GM12865 (cell line): Measurements from ENCODE around the gene ERG.

Experiments used
- DNase-seq: peaks from one replicate; pipeline ENCODE4 v3.0.0; 2010; ENCODE audit warnings: low read depth
- H3K4me3 ChIP-seq: 2 replicates; pipeline ENCODE4 v1.5.1; 2011; ENCODE audit warnings: mild to moderate bottlenecking, low read depth, low read length, control low read depth
- TF ChIP-seq, protein P1 (sequence below): IDR thresholded peaks from 2 replicates; pipeline ENCODE4 v1.5.1; 2011; ENCODE audit warnings: low read length, control low read depth, low read depth, inconsistent platforms; ENCODE audit not compliant: insufficient read depth; ENCODE audit errors: missing control alignments

The ERG gene, protein sequence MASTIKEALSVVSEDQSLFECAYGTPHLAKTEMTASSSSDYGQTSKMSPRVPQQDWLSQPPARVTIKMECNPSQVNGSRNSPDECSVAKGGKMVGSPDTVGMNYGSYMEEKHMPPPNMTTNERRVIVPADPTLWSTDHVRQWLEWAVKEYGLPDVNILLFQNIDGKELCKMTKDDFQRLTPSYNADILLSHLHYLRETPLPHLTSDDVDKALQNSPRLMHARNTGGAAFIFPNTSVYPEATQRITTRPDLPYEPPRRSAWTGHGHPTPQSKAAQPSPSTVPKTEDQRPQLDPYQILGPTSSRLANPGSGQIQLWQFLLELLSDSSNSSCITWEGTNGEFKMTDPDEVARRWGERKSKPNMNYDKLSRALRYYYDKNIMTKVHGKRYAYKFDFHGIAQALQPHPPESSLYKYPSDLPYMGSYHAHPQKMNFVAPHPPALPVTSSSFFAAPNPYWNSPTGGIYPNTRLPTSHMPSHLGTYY

DNA sequence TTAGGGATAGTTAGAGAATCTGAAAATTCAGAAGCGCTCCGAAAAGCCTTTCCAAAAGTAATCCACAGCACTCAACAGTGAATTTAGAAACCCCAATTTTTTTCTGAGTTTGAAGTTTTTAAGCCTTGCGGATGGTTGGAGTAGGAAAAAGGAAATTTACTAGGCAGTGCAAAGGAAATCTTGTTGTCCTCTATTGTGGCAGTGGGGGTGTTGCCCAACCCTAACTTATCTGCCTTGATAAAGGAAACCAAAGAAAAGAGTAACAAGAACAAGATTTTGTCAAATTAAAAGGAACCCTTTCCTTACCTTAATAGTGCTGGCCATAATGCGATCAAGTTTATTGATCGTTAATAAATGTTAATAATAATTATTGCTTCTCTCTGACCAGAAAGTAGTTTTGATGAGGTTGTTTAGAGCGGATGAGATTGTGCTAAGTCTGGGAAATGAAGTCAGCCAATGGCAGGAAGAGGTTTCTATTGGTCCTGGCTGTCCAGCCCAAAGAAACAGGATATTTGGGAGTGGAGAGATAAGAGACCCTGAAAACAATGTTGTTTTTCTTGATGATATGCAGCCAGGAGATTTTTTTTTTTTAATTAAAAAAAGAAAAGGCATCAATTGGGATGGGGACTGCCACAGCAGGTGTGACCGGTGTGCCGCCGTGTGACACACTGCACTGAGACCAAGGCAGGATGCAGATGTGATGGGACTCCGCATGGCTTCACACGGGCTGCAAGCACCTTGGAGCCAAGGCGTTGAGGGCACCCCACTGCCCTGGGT is at the start of gene ERG:
Gene ERG, minus strand, starts transcription at position 421 of the 777 bp plus-strand sequence. Its CDS starts 97 bp downstream, at position 324.
- TF ChIP-seq, protein P1, sequence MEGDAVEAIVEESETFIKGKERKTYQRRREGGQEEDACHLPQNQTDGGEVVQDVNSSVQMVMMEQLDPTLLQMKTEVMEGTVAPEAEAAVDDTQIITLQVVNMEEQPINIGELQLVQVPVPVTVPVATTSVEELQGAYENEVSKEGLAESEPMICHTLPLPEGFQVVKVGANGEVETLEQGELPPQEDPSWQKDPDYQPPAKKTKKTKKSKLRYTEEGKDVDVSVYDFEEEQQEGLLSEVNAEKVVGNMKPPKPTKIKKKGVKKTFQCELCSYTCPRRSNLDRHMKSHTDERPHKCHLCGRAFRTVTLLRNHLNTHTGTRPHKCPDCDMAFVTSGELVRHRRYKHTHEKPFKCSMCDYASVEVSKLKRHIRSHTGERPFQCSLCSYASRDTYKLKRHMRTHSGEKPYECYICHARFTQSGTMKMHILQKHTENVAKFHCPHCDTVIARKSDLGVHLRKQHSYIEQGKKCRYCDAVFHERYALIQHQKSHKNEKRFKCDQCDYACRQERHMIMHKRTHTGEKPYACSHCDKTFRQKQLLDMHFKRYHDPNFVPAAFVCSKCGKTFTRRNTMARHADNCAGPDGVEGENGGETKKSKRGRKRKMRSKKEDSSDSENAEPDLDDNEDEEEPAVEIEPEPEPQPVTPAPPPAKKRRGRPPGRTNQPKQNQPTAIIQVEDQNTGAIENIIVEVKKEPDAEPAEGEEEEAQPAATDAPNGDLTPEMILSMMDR = no peak
- H3K4me3 ChIP-seq = no peak within 1 kb of the TSS
- DNase-seq = no peak

GRCh38 chr21:38544661-38545060 is 46.4 kb upstream of the ERG start:
- no peak for DNase-seq
- TF ChIP-seq, protein P1 = no peak
- no peak overlapping the region for H3K4me3 ChIP-seq

GRCh38 chr21:38542263-38542662 is 44.0 kb upstream of the ERG start:
- no peak for DNase-seq
- TF ChIP-seq, protein P1 = no peak
- H3K4me3 ChIP-seq = no peak overlapping the region

- DNase-seq = no peak
- TF ChIP-seq, protein P1 = no peak
- H3K4me3 ChIP-seq = no peak overlapping the region
Observed at GRCh38 chr21:38538353-38538752, 40.1 kb upstream of the ERG start.

- TF ChIP-seq, protein P1 = no peak
- no peak for DNase-seq
- no peak overlapping the region for H3K4me3 ChIP-seq
Observed at GRCh38 chr21:38534591-38534990, 36.3 kb upstream of the ERG start.

DNA sequence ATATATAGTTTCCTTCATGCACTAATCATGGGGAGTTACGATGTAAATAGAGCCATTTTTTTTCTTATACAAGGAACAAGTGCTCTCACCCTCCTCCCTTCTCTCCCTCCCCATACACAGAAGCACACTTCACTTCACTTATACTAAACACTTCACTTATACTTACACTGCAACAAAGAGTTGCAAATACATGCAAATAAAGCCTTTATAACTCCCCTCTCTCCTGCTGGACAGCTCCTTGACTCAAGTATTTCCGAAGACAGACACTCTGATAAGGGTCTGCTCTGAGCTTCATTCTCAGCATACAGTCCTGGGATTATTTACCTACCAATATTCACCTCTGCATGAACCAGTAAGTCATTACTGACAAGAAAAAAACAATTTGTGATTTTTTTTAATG is 35.6 kb upstream of the ERG start:
- no peak for DNase-seq
- TF ChIP-seq, protein P1 = no peak

More for the DNA sequence above, 35.6 kb upstream of the ERG start:
- H3K4me3 ChIP-seq = no peak overlapping the region
